A673 (cell line): ENCODE data around the gene KLHL5. TPM values are rescaled to one million over a fixed set of nuclear protein-coding genes. Genes with fewer than 3 reads are reported as not detected.

ENCODE experiments used
- BruUV-seq: library from RNA; stranded (reverse); fragments of 400-500 nt; replicated peaks from 2 replicates; lab custom pipeline; 2021; lab: Mats Ljungman, UMichigan
- CTCF ChIA-PET: fragments of 300-600 bp; sonication (Branson Sonifier 250); formaldehyde crosslinking; loops from one replicate; lab custom pipeline; 2022; ENCODE audit warnings: antibody characterized with exemption; lab: Charles Lee
- POLR2A ChIA-PET: fragments of 300-600 bp; sonication (Branson Sonifier 250); formaldehyde crosslinking; loops from one replicate; lab custom pipeline; 2022; ENCODE audit warnings: antibody characterized with exemption; ENCODE audit not compliant: low non-redundant PET; lab: Charles Lee
- DNase-seq: peaks from one replicate; pipeline ENCODE4 v3.0.0-alpha.2; 2015; ENCODE audit warnings: low spot score
- H3K27ac ChIP-seq: fragments of 200-600 bp; sonication (generic); 2 replicates; pipeline ENCODE4 v1.5.1; 2016; ENCODE audit warnings: mixed run types, low read depth, mild to moderate bottlenecking, mixed read lengths, antibody characterized with exemption, low read length; ENCODE audit not compliant: poor library complexity, severe bottlenecking
- H3K27me3 ChIP-seq: fragments of 200-600 bp; sonication (generic); replicated peaks from 2 replicates; pipeline ENCODE4 v1.6.1; 2017; ENCODE audit warnings: mixed run types, low read depth, mild to moderate bottlenecking, mixed read lengths, antibody characterized with exemption, low read length; ENCODE audit not compliant: insufficient read depth, poor library complexity
- H3K36me3 ChIP-seq: fragments of 200-600 bp; sonication (generic); 2 replicates; pipeline ENCODE4 v1.6.1; 2016; ENCODE audit warnings: mixed run types, mild to moderate bottlenecking, mixed read lengths, antibody characterized with exemption, low read length; ENCODE audit not compliant: insufficient read depth, poor library complexity, severe bottlenecking
- H3K4me1 ChIP-seq: fragments of 200-600 bp; sonication (generic); 2 replicates; pipeline ENCODE4 v1.6.1; 2017; ENCODE audit warnings: mixed run types, mild to moderate bottlenecking, mixed read lengths, antibody characterized with exemption, low read length; ENCODE audit not compliant: insufficient read depth, poor library complexity, severe bottlenecking
- H3K4me3 ChIP-seq: fragments of 200-600 bp; sonication (generic); 2 replicates; pipeline ENCODE4 v1.5.1; 2016; ENCODE audit warnings: low read depth, mixed run types, mild to moderate bottlenecking, mixed read lengths, low read length; ENCODE audit not compliant: poor library complexity, severe bottlenecking
- H3K9me3 ChIP-seq: fragments of 200-600 bp; sonication (generic); 2 replicates; pipeline ENCODE4 v1.6.1; 2016; ENCODE audit warnings: mixed run types, low read depth, mild to moderate bottlenecking, mixed read lengths, antibody characterized with exemption, low read length; ENCODE audit not compliant: poor library complexity, severe bottlenecking
- CTCF ChIP-seq: fragments of 300-800, 200-600 bp; sonication (generic); conservative IDR thresholded peaks from 2 replicates; pipeline ENCODE4 v1.5.1; 2017; ENCODE audit warnings: low read depth, mild to moderate bottlenecking, antibody characterized with exemption, low read length, moderate library complexity, mixed read lengths
- EZH2 ChIP-seq: fragments of 200-600 bp; sonication (generic); IDR thresholded peaks from 2 replicates; pipeline ENCODE4 v1.6.1; 2017; ENCODE audit warnings: borderline replicate concordance, low read depth, mild to moderate bottlenecking, mixed read lengths, antibody characterized with exemption, low read length; ENCODE audit not compliant: poor library complexity, severe bottlenecking
- intact Hi-C: fragments of 100-400 bp; cut with micrococcal nuclease; formaldehyde crosslinking; loops from one replicate; pipeline ENCODE4 v1.10.0; 2022; ENCODE audit not compliant: unreplicated experiment
- total RNA-seq: library from RNA; stranded (reverse); gene quantifications from 2 replicates; pipeline ENCODE4 v1.2.3, GENCODE V29; 2021

KLHL5 gene
- total RNA-seq, 1 experiment from 2014 or later: 21.6 TPM

- Histone ChIP-seq H3K4me3 (no peak overlapping the region), H3K9me3 (no peaks in the 10 kb centered on the region), H3K36me3 (no peaks in the 10 kb centered on the region), H3K27me3 (no peaks in the 10 kb centered on the region), H3K4me1 (no peaks in the 10 kb centered on the region), H3K27ac (no peak overlapping the region)
- intact Hi-C loops: no loop called here
- no peak for DNase-seq
- CTCF ChIA-PET: no interaction called here
- POLR2A ChIA-PET: no interaction called here
- no TSS peak for BruUV-seq
- TF ChIP-seq CTCF (no peak), EZH2 (no peak)
Measured at GRCh38 chr4:39166177-39166576, 104.1 kb downstream of the KLHL5 start.

- Histone ChIP-seq H3K27me3 (no peaks in the 10 kb centered on the region), H3K4me3 (no peak overlapping the region), H3K4me1 (no peaks in the 10 kb centered on the region), H3K36me3 (no peaks in the 10 kb centered on the region), H3K27ac (no peak overlapping the region), H3K9me3 (no peaks in the 10 kb centered on the region)
- intact Hi-C loops: no loop called here
- CTCF ChIA-PET: no interaction called here
- no TSS peak for BruUV-seq
- TF ChIP-seq EZH2 (no peak), CTCF (no peak)
- POLR2A ChIA-PET: no interaction called here
- DNase-seq: no peak
Measured at GRCh38 chr4:39166669-39167068, 104.6 kb downstream of the KLHL5 start.

- BruUV-seq: no TSS peak
- POLR2A ChIA-PET: no interaction called here
- H3K4me1 ChIP-seq: no peaks in the 10 kb centered on the region
Measured at GRCh38 chr4:39169426-39169825, 107.4 kb downstream of the KLHL5 start.

More at GRCh38 chr4:39169426-39169825, 107.4 kb downstream of the KLHL5 start:
- DNase-seq: no peak
- H3K9me3 ChIP-seq: no peaks in the 10 kb centered on the region
- TF ChIP-seq CTCF: no peak
- TF ChIP-seq EZH2: no peak
- no peaks in the 10 kb centered on the region for H3K27me3 ChIP-seq
- CTCF ChIA-PET: no interaction called here
- H3K4me3 ChIP-seq: no peak overlapping the region
- H3K27ac ChIP-seq: no peak overlapping the region
- intact Hi-C loops: no loop called here
- no peaks in the 10 kb centered on the region for H3K36me3 ChIP-seq
